GM12864 (cell line): Measurements from ENCODE around the gene ZDHHC3.
A peak's percentile ranks its signal among the peaks of the same experiment; 100 is the strongest.

Experiments used
- DNase-seq: peaks from one replicate; pipeline ENCODE4 v3.0.0-alpha.2; 2011; ENCODE audit warnings: low read depth
- H3K4me3 ChIP-seq: 2 replicates; pipeline ENCODE4 v1.5.1; 2011; ENCODE audit warnings: mild to moderate bottlenecking, low read depth, low read length, control low read depth
- CTCF ChIP-seq: IDR thresholded peaks from 2 replicates; pipeline ENCODE4 v1.5.1; 2011; ENCODE audit warnings: low read depth, mild to moderate bottlenecking, moderate library complexity, low read length, control low read depth, inconsistent platforms; ENCODE audit errors: missing control alignments

ZDHHC3 gene

GRCh38 chr3:44981220-44981619 is 5.2 kb upstream of the ZDHHC3 start:
- no peak for TF ChIP-seq CTCF
- no peak overlapping the region for H3K4me3 ChIP-seq
- no peak for DNase-seq

GRCh38 chr3:44974416-44974815 is 1.6 kb downstream of the ZDHHC3 start:
- peak overlapping the region; percentile 96 for H3K4me3 ChIP-seq
- no peak for DNase-seq
- TF ChIP-seq CTCF, result no peak

GRCh38 chr3:44970926-44971490 is 5.0 kb downstream of the ZDHHC3 start:
- no peak for TF ChIP-seq CTCF
- no peak overlapping the region for H3K4me3 ChIP-seq
- no peak for DNase-seq

- no peak for DNase-seq
- no peak overlapping the region for H3K4me3 ChIP-seq
- no peak for TF ChIP-seq CTCF
Observed at GRCh38 chr3:44969828-44970179, 6.2 kb downstream of the ZDHHC3 start.

GRCh38 chr3:44969154-44969827 is 6.7 kb downstream of the ZDHHC3 start:
- DNase-seq, result no peak
- no peak overlapping the region for H3K4me3 ChIP-seq
- peak; percentile 11 for TF ChIP-seq CTCF

- no peak for TF ChIP-seq CTCF
- no peak for DNase-seq
- H3K4me3 ChIP-seq, result no peak overlapping the region
Observed at GRCh38 chr3:44968447-44968858, 7.5 kb downstream of the ZDHHC3 start.

- H3K4me3 ChIP-seq, result no peak overlapping the region
- no peak for TF ChIP-seq CTCF
- DNase-seq, result no peak
Observed at GRCh38 chr3:44966795-44967278, 9.1 kb downstream of the ZDHHC3 start.
